Smooth muscle cell (in vitro differentiated cells): ENCODE measurements around the gene PREX1. TPM values are rescaled to one million over a fixed set of nuclear protein-coding genes. Genes with fewer than 3 reads are reported as not detected.

Experiments
- DNase-seq: peaks from one replicate; lab custom pipeline; 2025; ENCODE audit not compliant: unreplicated experiment; lab: John Stamatoyannopoulos, UW
- H2AFZ ChIP-seq: fragments of 200-600 bp; sonication (generic); 2 replicates; pipeline ENCODE4 v1.6.0; 2016; ENCODE audit warnings: antibody characterized with exemption, low read depth, mild to moderate bottlenecking
- H3F3A ChIP-seq: fragments of 200-600 bp; sonication (generic); 2 replicates; pipeline ENCODE4 v1.6.0; 2017; ENCODE audit warnings: antibody characterized with exemption, low read depth
- H3K27ac ChIP-seq: fragments of 200-600 bp; sonication (generic); 2 replicates; pipeline ENCODE4 v1.5.1; 2016; ENCODE audit warnings: low read depth, mild to moderate bottlenecking
- H3K27me3 ChIP-seq: fragments of 200-600 bp; sonication (generic); 2 replicates; pipeline ENCODE4 v1.6.1; 2016; ENCODE audit warnings: low read depth, mild to moderate bottlenecking
- H3K36me3 ChIP-seq: fragments of 200-600 bp; sonication (generic); 2 replicates; pipeline ENCODE4 v1.5.1; 2016; ENCODE audit warnings: low read depth
- H3K4me1 ChIP-seq: fragments of 200-600 bp; sonication (generic); 2 replicates; pipeline ENCODE4 v1.5.1; 2016; ENCODE audit warnings: low read depth
- H3K4me2 ChIP-seq: fragments of 200-600 bp; sonication (generic); 2 replicates; pipeline ENCODE4 v1.6.0; 2016; ENCODE audit warnings: mild to moderate bottlenecking
- H3K4me3 ChIP-seq: fragments of 200-600 bp; sonication (generic); 2 replicates; pipeline ENCODE4 v1.5.1; 2016; ENCODE audit warnings: mild to moderate bottlenecking
- H3K79me2 ChIP-seq: fragments of 200-600 bp; sonication (generic); 2 replicates; pipeline ENCODE4 v1.6.0; 2016; ENCODE audit warnings: low read depth, mild to moderate bottlenecking
- H3K9ac ChIP-seq: fragments of 200-600 bp; sonication (generic); 2 replicates; pipeline ENCODE4 v1.6.0; 2016; ENCODE audit warnings: low read depth
- H3K9me3 ChIP-seq: fragments of 200-600 bp; sonication (generic); replicated peaks from 2 replicates; pipeline ENCODE4 v1.5.1; 2016; ENCODE audit warnings: low read depth
- H4K20me1 ChIP-seq: fragments of 200-600 bp; sonication (generic); 2 replicates; pipeline ENCODE4 v1.6.0; 2016; ENCODE audit warnings: low read depth
- CTCF ChIP-seq: fragments of 200-600 bp; sonication (generic); IDR thresholded peaks from 2 replicates; pipeline ENCODE4 v1.5.1; 2017; ENCODE audit warnings: borderline replicate concordance, mild to moderate bottlenecking, antibody characterized with exemption; ENCODE audit not compliant: insufficient read depth, poor library complexity, severe bottlenecking
- WGBS: methylation state at CpG from one replicate; pipeline ENCODE4 v1.1.7; 2016; ENCODE audit warnings: low lambda C conversion rate; 5-methylcytosine and 5-hydroxymethylcytosine counted together
- polyA plus RNA-seq: library from polyadenylated mRNA; unstranded; fragments of >200 nt; fragmentation: Nextera tagmentation; extraction: Ambion mirVana; gene quantifications from 2 replicates; pipeline ENCODE4 v1.2.1, GENCODE V29; 2016
- total RNA-seq: library from RNA; depleted of rRNA; stranded (reverse); fragments of >200 nt; gene quantifications from 2 replicates; pipeline ENCODE4 v1.2.3, GENCODE V29; 2014

The PREX1 gene
- total and polyA plus RNA-seq, 2 experiments from 2014 or later = 0.04 to 0.30 TPM

GRCh38 chr20:48732081-48732829 is 95.5 kb downstream of the PREX1 start:
- no peak overlapping the region for H3K4me3 ChIP-seq
- no peaks in the 10 kb centered on the region for H3K4me1 ChIP-seq
- H2AFZ ChIP-seq = no peak overlapping the region
- H3K4me2 ChIP-seq = no peak overlapping the region
- no peak overlapping the region for H3K27ac ChIP-seq
- WGBS = 90% methylated on average over 12 of the region's 12 CpGs
- H3K9ac ChIP-seq = no peak overlapping the region
- TF ChIP-seq CTCF = no peak
- no peaks in the 10 kb centered on the region for H3K79me2 ChIP-seq
- H3K9me3 ChIP-seq = no peaks in the 10 kb centered on the region
- no peaks in the 10 kb centered on the region for H3K27me3 ChIP-seq
- no peaks in the 10 kb centered on the region for H3K36me3 ChIP-seq
- no peak for DNase-seq
- H3F3A ChIP-seq = no peaks in the 10 kb centered on the region
- H4K20me1 ChIP-seq = no peaks in the 10 kb centered on the region

GRCh38 chr20:48731536-48731935 is 96.3 kb downstream of the PREX1 start:
- H4K20me1 ChIP-seq = no peaks in the 10 kb centered on the region
- H3K36me3 ChIP-seq = no peaks in the 10 kb centered on the region
- H3K4me2 ChIP-seq = no peak overlapping the region
- H3K9ac ChIP-seq = no peak overlapping the region
- no peaks in the 10 kb centered on the region for H3K27me3 ChIP-seq
- WGBS = 97% methylated on average over 4 of the region's 4 CpGs
- H3F3A ChIP-seq = no peaks in the 10 kb centered on the region
- no peak for DNase-seq
- no peaks in the 10 kb centered on the region for H3K4me1 ChIP-seq
- H2AFZ ChIP-seq = no peak overlapping the region
- no peaks in the 10 kb centered on the region for H3K79me2 ChIP-seq
- no peak overlapping the region for H3K4me3 ChIP-seq
- no peak overlapping the region for H3K27ac ChIP-seq
- no peaks in the 10 kb centered on the region for H3K9me3 ChIP-seq
- no peak for TF ChIP-seq CTCF

GRCh38 chr20:48730977-48731376 is 96.8 kb downstream of the PREX1 start:
- no peak overlapping the region for H3K9ac ChIP-seq
- TF ChIP-seq CTCF = no peak
- H3K79me2 ChIP-seq = no peaks in the 10 kb centered on the region
- DNase-seq = no peak
- WGBS = 95% methylated on average over 3 of the region's 3 CpGs
- no peak overlapping the region for H2AFZ ChIP-seq
- H3K27ac ChIP-seq = no peak overlapping the region
- no peaks in the 10 kb centered on the region for H3K4me1 ChIP-seq
- H3K36me3 ChIP-seq = no peaks in the 10 kb centered on the region
- H3K4me2 ChIP-seq = no peak overlapping the region
- H3K27me3 ChIP-seq = no peaks in the 10 kb centered on the region
- no peaks in the 10 kb centered on the region for H4K20me1 ChIP-seq
- H3K4me3 ChIP-seq = no peak overlapping the region
- H3K9me3 ChIP-seq = no peaks in the 10 kb centered on the region
- no peaks in the 10 kb centered on the region for H3F3A ChIP-seq

- Histone ChIP-seq H3K79me2 (no peaks in the 10 kb centered on the region), H3K9ac (no peak overlapping the region), H3K27ac (no peak overlapping the region), H3F3A (no peaks in the 10 kb centered on the region), H3K27me3 (no peaks in the 10 kb centered on the region), H2AFZ (no peak overlapping the region), H3K4me2 (no peak overlapping the region), H3K4me1 (no peaks in the 10 kb centered on the region), H3K36me3 (no peaks in the 10 kb centered on the region), H4K20me1 (no peaks in the 10 kb centered on the region), H3K4me3 (no peak overlapping the region), H3K9me3 (no peaks in the 10 kb centered on the region)
- 98% methylated on average over 6 of the region's 6 CpGs for WGBS
- no peak for DNase-seq
- no peak for TF ChIP-seq CTCF
Measured at GRCh38 chr20:48729538-48729937, 98.3 kb downstream of the PREX1 start.
